Activated CD4-positive, alpha-beta T cell treated with anti-CD3 and anti-CD28 coated beads, Interleukin-10, Interleukin-2, amounts not matched to agents 100 ng/mL and 50 ng/mL, durations not matched to agents 16 hours and 8 hours (primary cell): Measurements from ENCODE around the gene HSPA12A.

Experiments used
- DNase-seq: peaks from one replicate; pipeline ENCODE4 v3.0.0-alpha.2; 2020

HSPA12A gene

GRCh38 chr10:116626815-116627214, 115.6 kb downstream of the HSPA12A start:
- no peak for DNase-seq

- no peak for DNase-seq
Observed at GRCh38 chr10:116625845-116626244, 116.5 kb downstream of the HSPA12A start.

GRCh38 chr10:116621934-116622655, 120.3 kb downstream of the HSPA12A start:
- DNase-seq = no peak

GRCh38 chr10:116621476-116621875, 120.9 kb downstream of the HSPA12A start:
- no peak for DNase-seq
